CD4-positive, alpha-beta T cell treated with Interleukin-17A for 1 hour (primary cell): ENCODE results near the gene SCART1.
"Not testable (repeated sequence)": the region's sequence is repeated elsewhere in the genome, so short reads cannot be mapped to it uniquely, and the experiment has no call there.

Experiments used
- DNase-seq: peaks from one replicate; pipeline ENCODE4 v3.0.0-alpha.2; 2020

SCART1 gene

DNA sequence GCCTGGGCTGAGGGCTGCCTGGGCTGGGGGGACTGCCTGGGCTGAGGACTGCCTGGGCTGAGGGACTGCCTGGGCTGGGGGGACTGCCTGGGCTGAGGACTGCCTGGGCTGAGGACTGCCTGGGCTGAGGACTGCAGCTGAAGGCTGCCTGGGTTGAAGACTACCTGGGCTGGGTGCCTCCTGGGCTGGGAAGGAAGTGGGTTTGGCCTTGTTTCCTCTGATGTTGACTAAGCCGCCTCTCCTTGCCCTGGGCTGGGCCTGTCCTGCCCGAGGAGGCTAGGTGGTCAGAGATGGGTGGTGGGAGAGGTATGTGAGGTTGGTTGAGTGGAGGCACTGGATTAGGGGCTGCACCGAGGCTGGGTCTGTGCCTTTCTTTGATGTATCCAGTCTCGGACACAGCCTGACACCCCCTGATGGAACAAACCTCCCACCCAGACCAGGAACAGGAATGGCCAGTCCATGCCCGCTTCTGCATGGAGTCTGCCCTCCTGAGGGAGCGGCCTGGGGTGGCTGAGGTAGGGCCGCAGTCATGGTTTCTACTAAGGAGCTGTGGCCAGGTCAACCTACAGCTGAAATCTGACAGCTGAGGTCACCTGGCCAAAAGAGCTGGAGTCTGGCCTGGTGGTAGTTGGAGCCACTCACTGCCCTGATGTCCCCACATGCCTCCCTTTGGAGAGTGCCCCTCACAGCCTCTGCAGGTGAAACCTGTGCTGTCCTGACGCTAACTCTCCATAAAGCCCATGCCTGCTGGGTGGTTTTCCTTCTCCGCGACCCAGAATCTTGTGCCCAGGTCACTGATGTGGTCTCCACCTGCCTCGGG is 22.3 kb downstream of the SCART1 start:
- DNase-seq, result peak; percentile 39

DNA sequence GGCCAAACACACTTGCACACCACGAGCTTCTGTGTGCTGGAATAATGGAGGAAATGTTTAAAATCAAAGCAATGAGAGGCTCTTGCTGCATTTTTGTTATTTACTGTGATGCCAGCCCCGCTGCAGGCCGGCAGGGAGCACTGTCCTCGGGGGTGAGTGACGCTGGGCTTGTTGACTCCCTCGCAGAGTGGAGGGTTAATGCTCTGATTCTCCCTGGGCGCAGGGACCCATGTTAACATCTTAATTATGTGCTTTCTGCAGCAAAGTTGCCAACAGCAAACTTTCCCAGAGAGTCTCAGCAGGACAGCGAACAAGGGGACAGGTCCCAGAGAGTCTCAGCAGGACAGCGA is 22.9 kb downstream of the SCART1 start:
- no peak for DNase-seq

DNA sequence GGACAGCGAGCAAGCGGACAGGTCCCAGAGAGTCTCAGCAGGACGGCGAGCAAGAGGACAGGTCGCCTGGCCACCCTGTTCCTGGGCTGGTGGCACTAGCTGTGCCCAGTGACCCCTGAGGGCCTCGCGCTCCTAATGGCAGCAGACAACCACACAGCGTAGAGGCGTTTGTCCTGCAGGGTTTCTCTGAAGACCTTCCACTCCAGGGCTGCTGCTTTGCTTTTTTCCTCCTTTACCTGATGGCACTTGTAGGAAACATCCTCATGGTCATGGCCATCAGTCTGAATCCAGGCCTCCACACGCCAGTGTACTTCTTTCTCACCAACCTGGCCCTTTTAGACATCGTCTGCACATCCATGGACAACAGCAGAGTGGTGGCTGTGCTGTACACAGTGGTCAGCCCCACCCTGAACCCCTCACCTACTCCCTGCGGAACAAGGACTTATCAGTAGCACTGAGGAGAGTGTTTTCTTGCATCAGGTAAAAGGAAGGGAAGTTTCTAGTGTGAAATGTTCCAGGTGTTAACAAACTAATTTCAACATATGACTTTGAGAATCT is 27.4 kb downstream of the SCART1 start:
- no peak for DNase-seq

DNA sequence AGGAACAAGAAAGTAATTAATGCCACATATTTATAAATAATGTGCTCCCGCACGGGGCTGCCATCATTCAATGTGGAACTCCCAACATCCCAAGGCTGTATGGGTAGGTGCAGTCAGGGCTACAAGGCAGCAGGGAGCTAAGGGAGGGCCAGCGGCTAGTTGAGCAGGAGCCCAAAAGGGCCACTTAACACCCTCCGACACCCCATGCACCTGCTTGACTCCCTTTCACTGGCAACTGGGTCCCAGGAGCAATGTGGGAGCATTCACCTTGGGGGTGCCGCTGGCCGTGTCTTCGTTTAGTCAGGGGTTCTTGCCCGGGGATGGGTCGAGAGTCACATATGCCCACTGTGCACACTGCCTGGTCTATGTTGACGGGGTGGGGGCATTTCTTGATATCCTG is 27.9 kb downstream of the SCART1 start:
- no peak for DNase-seq

DNA sequence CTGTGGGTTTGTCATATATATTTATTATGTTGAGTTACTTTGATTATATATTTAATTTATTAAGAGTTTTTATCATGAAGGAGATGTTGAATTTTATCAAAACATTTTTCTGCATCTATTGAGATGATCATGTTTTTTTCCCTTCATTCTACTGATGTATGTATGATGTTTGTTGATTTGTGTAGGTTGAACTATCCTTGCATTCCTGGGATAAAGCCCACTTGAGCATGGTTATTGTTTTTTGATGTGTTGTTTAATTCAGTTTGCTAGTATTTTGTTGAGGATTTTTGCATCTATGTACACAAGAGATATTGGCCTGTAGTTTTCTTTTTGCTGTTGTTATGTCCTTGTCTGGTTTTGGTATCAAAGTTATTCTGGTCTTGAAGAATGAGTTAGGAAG is 31.1 kb downstream of the SCART1 start:
- no peak for DNase-seq

DNA sequence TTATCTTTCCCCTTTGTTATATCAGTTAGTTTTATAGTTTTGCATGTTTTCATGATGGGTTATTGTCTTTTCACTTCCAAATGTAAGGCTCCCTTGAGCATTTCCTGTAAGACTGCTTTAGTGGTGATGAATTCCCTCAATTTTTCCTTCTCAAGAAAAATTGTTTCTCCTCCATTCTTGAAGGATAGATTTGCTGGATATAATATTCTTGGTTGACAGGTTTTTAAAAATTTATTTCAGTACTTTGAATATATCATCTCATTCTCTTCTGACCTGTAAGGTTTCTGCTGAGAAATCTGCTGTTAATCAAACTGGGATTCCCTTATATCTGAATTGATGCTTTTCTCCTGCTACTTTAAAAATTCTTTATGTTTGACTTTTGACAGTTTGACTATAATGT is 33.3 kb downstream of the SCART1 start:
- DNase-seq, result no peak

DNA sequence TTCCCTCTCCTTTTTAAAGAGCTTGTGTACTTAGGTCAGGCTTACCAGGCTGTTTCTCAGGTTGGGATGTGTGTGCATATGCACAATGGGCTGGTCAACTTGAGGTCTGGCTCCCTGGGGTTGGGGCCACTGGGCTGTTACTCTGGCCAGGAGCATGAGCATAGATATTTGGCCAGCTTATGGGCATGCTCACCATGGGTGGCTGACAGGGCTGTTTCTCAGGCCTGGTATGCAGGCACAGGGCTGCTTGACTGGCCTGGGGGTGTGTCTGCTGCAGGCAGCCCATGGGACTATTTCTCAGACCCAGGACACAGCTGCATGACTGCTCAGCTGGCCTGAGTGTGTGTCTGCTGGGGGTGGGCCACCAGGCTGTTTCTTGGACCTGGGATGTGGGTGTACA is 34.6 kb downstream of the SCART1 start:
- no peak for DNase-seq

DNA sequence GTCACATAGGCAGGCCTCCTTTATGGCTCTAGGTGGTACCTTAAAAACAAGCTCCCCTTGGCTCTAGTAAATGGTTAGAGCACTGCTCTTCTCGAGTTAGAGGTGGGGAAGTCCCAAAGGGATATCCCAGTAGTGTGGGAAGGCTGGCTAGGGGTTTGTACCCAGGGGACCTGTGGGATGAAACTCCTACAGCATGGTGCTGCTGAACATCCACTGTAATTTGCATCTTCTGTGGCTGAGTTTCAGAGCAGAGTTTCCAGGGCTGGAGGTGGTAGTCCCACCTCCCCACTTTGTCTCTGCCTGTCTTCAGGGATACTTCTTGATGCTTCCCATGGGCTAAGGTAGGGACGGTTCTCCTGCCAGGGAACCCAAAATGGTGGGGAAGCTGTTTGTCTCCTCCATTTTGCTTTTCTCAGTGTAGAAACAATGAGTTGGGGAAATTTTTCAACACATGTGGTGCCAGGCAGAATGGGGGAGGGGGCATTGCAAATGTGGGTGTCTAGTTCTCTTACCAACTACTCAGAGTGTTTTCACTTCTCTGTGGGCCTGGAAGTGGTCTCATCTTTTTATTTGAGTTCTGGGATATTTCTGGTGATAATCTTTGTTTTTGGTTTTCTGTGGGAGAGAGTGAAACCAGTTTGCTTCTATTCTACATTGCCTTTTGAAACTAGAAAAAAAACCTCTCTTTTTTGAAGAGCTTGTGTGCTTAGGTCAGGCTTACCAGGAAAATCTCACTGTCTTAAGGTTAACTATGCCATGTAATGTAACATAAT is 36.3 kb downstream of the SCART1 start:
- no peak for DNase-seq

DNA sequence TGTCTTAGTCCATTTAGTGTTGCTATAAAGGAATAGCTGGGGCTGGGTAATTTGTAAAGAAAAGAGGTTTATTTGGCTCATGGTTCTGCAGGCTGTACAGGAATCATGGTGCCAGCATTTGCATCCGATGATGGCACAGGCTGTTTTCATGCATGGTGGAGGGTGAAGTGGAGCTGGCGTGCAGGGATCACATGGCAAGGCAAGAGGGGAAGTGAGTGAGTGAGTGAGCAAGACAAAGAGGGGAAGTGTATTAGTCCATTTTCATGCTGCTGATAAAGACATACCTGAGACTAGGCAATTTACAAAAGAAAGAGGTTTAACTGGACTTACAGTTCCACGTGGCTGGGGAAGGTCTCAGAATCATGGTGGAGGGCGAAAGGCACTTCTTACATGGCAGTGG is 39.8 kb downstream of the SCART1 start:
- DNase-seq, result not testable (repeated sequence)

DNA sequence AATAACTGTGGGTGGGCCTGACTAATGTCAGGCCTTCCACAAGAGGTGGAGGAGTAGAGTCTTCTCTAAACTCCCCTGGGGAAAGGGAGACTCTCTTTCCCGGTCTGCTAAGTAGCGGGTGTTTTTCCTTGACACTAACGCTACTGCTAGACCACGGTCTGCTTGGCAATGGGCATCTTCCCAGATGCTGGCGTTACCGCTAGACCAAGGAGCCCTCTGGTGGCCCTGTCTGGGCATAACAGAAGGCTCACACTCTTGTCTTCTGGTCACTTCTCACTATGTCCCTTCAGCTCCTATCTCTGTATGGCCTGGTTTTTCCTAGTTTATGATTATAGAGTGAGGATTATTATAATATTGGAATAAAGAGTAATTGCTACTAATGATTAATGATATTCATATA is 43.6 kb downstream of the SCART1 start:
- peak; percentile 29 for DNase-seq

DNA sequence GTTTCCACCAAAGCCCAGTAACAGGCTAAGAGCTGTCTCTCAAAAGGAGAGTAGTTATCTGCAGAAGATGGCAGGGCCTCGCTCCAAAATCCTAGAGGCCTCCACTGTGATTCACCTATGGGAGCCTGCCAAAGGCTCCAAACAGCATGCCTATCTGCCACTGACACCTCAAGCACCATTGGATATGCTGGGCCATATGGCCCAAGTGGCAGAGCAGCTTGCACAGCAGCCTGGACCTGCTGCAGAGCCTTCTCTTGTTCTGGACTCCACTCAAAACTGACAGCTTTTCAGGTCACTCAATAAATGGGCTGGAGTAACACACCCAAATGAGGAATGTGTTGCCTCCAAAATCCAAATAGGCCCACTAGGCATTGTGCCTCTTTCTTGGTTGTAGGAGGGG is 45.4 kb downstream of the SCART1 start:
- DNase-seq, result not testable (repeated sequence)

DNA sequence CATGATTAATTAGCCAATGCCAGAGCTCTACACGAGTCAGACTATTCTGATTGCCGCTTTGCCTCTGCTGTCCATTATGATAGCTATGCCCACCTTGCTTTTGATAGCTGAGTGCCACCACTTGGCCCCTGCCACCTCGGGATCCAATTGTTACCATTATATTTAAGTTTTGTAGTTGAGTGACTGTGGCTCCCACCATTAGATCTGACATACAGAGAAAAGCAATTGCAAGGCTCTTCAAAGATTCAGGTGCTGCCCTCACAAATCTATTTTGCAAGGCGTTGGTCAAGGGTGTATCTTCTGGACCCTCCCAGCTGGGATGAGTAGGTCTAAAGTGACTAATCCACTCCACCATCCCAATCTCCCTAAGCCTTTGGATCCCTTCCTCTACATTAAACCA is 47.2 kb downstream of the SCART1 start:
- not testable (repeated sequence) for DNase-seq

DNA sequence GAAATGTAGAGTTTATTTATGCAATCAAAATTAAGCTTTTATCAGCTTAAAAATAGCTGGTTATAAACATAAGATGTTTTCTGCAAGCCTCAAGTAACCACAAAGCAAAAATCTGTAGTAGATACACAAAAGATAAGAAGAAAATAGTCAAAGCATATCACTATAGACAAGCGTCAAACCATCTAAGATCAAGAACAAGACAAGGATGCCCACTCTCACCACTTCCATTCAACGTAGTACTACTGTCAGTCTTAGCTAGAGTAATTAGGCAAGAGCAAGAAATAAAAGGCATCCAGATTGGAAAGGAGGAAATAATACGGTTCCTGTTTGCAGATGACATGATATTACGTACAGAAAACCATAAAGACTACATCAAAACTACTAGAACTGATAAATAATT is 56.0 kb downstream of the SCART1 start:
- no peak for DNase-seq

DNA sequence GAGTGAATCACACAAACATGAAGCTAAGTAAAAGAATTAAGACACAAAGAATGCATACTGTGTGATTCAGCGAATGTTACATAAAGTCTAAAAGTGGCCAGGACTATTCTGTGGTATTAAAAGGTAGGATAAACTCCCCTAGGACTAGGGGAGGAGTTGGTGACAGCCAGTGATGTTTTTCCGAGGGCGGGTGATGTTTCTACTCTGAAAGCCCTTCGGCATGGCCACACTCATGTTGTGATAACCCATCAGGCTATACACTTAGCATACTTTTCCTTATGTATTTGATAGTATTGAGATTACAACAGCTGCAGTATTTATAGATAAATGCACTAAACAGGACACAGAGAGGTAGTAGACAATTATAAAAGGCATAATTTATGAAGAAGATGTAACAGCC is 57.7 kb downstream of the SCART1 start:
- DNase-seq, result no peak

DNA sequence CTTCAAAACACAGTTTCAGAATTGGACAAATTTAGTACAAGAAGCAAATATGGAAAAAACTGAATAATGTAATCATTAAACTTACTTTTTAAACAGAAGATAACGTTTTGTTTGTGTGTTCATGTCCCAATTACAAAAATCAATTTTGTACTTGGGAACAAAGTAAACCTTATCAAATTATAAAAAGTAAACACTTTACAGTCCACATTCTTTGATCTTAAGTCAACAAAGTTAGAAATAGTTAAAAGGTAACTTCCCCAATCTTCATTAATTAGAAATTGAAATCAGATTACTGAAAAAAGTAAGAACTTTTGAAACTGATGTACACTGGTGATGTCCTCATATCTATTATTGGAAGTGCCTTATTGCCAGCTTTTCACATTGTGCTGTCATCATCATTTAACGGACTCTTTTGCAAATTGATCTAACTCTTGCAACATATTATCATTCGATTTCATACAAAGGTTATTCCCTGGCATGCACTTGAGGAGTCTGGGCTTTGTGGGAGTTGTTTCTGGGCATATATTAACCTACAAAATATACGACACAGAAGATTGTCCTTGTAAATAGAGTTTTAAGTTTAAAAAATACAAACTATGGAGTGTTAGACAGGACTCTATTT is 58.3 kb downstream of the SCART1 start:
- DNase-seq, result no peak

DNA sequence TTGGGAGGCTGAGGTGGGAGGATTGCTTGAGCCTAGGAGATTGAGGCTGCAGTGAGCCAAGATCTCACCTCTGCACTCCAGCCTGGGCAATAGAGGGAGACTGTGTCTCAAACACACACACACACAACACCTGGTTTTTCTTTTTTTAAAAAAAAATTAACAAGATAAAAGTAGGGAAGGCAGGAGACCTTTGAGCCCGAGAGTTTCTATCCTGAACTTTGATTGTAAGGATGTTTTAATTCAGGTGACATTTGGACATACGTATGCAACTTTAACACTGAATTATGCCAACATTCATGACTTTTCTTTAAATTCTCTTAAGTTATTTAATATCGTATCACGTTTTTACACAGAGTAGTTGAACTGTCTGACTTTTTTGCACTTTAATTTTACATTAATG is 61.7 kb downstream of the SCART1 start:
- no peak for DNase-seq

DNA sequence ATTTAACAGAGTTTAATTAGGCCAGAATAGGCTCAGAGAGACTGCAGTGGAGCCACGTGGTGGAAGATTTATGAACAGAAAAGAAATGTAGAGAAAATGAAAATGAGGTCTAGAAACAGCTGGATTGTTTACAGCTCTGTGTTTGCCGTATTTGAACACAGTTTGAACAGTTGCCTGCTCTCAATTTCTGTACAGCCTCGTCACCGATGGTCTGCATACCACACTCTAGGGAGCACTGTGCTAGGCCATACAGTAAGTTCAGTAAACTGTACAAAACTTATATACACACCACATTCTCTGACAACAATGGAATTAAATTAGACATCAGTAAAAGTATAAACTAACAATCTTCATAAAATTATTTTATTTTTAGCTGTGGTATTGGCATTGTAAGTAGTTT is 62.3 kb downstream of the SCART1 start:
- no peak for DNase-seq

DNA sequence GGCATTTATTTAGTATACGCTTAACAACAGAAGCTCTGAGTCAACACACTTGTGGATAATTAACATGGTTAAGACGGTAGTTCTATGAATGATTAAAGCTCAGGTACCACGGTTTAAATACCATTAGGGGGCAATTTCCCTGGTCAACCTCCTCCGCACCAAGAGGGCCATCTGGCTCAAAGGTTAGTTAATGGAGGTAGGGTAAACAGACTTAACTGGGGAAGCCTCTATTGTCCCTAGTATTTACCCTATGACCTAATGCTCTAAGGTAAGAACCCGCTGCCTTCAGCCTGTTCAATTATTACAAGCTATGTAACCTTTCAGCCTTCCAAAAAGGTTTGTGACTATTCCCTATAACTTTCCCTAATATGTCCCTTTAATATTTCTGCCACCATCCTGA is 64.8 kb downstream of the SCART1 start:
- not testable (repeated sequence) for DNase-seq
